Measurements from ENCODE around the gene ARL4A. TPM values are rescaled to one million over a fixed set of nuclear protein-coding genes. Genes with fewer than 3 reads are reported as not detected.

ARL4A gene
- total RNA-seq, 1 donor from 2014 or later: 12.3 TPM

GRCh38 chr7:12716134-12716681 lies 28.8 kb downstream of the ARL4A start:
- Mint-ChIP-seq H3K36me3 (ENCODE audit: unreplicated experiment) (no peaks in the 10 kb centered on the region), H3K27ac (ENCODE audit: unreplicated experiment) (peak overlapping the region; percentile 91), H3K4me3 (ENCODE audit: unreplicated experiment) (peak overlapping the region; percentile 26), H3K4me1 (ENCODE audit: low read depth, unreplicated experiment) (peaks cover 15% of the 10 kb centered on the region), H3K9me3 (ENCODE audit: unreplicated experiment) (no peaks in the 10 kb centered on the region), H3K27me3 (ENCODE audit: unreplicated experiment) (peaks cover 1% of the 10 kb centered on the region)
- TF ChIP-seq, protein P1, sequence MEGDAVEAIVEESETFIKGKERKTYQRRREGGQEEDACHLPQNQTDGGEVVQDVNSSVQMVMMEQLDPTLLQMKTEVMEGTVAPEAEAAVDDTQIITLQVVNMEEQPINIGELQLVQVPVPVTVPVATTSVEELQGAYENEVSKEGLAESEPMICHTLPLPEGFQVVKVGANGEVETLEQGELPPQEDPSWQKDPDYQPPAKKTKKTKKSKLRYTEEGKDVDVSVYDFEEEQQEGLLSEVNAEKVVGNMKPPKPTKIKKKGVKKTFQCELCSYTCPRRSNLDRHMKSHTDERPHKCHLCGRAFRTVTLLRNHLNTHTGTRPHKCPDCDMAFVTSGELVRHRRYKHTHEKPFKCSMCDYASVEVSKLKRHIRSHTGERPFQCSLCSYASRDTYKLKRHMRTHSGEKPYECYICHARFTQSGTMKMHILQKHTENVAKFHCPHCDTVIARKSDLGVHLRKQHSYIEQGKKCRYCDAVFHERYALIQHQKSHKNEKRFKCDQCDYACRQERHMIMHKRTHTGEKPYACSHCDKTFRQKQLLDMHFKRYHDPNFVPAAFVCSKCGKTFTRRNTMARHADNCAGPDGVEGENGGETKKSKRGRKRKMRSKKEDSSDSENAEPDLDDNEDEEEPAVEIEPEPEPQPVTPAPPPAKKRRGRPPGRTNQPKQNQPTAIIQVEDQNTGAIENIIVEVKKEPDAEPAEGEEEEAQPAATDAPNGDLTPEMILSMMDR (IDR thresholded peaks at IDR 0.05; ENCODE audit: partially characterized antibody, unreplicated experiment): no peak
- no peak for DNase-seq

DNA sequence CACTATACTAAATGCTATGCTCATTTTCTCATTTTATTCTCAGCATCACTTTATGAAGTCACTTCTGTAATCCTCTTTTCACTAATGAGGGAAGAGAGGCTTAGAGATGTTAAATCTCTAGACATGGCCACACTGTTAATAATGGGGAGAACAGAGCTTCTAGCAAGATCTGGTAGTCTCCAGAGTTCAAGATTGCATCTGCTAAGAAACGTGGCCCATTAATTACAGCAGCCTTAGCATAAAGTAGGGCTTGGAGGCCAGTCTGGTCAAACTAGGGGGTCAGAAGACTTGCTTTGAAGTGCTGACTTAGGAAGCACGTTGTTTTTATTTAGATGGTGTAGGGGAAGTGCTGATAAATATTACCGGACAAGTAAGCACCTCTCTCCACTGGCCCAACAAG lies 29.3 kb downstream of the ARL4A start:
- H3K4me1 Mint-ChIP-seq (ENCODE audit: low read depth, unreplicated experiment): peaks cover 15% of the 10 kb centered on the region

GRCh38 chr7:12719141-12719919 lies 31.9 kb downstream of the ARL4A start:
- Mint-ChIP-seq H3K27ac (ENCODE audit: unreplicated experiment) (no peak overlapping the region), H3K36me3 (ENCODE audit: unreplicated experiment) (no peaks in the 10 kb centered on the region), H3K27me3 (ENCODE audit: unreplicated experiment) (peaks cover 1% of the 10 kb centered on the region), H3K4me3 (ENCODE audit: unreplicated experiment) (no peak overlapping the region), H3K9me3 (ENCODE audit: unreplicated experiment) (no peaks in the 10 kb centered on the region), H3K4me1 (ENCODE audit: low read depth, unreplicated experiment) (peaks cover 15% of the 10 kb centered on the region)
- no peak for DNase-seq
- TF ChIP-seq, protein P1 (IDR thresholded peaks at IDR 0.05; ENCODE audit: partially characterized antibody, unreplicated experiment): no peak

More for the DNA sequence above, 29.3 kb downstream of the ARL4A start:
- no peaks in the 10 kb centered on the region for H3K9me3 Mint-ChIP-seq (ENCODE audit: unreplicated experiment)
- DNase-seq: no peak
- no peak overlapping the region for H3K27ac Mint-ChIP-seq (ENCODE audit: unreplicated experiment)
- no peaks in the 10 kb centered on the region for H3K36me3 Mint-ChIP-seq (ENCODE audit: unreplicated experiment)
- H3K4me3 Mint-ChIP-seq (ENCODE audit: unreplicated experiment): no peak overlapping the region
- TF ChIP-seq, protein P1 (IDR thresholded peaks at IDR 0.05; ENCODE audit: partially characterized antibody, unreplicated experiment): no peak
- H3K27me3 Mint-ChIP-seq (ENCODE audit: unreplicated experiment): peaks cover 1% of the 10 kb centered on the region

- H3K9me3 Mint-ChIP-seq (ENCODE audit: unreplicated experiment): no peaks in the 10 kb centered on the region
- no peaks in the 10 kb centered on the region for H3K36me3 Mint-ChIP-seq (ENCODE audit: unreplicated experiment)
- no peak overlapping the region for H3K27ac Mint-ChIP-seq (ENCODE audit: unreplicated experiment)
- no peak overlapping the region for H3K4me3 Mint-ChIP-seq (ENCODE audit: unreplicated experiment)
- TF ChIP-seq, protein P1 (IDR thresholded peaks at IDR 0.05; ENCODE audit: partially characterized antibody, unreplicated experiment): no peak
- no peak for DNase-seq
- peaks cover 12% of the 10 kb centered on the region for H3K4me1 Mint-ChIP-seq (ENCODE audit: low read depth, unreplicated experiment)
- H3K27me3 Mint-ChIP-seq (ENCODE audit: unreplicated experiment): peaks cover 1% of the 10 kb centered on the region
Measured at GRCh38 chr7:12719981-12720865, 32.8 kb downstream of the ARL4A start.

Measured in glutamatergic neuron (in vitro differentiated cells).